ENCODE measurements around the gene ULBP1.
"Not testable (repeated sequence)": the region's sequence is repeated elsewhere in the genome, so short reads cannot be mapped to it uniquely, and the experiment has no call there.

ULBP1 gene
- total RNA-seq, result 1.1 to 1.9 reads per million in 2 donors

GRCh38 chr6:149963462-149964307 is at the start of gene ULBP1:
ULBP1 (plus strand) TSS chr6:149963943; CDS start chr6:149964050, 107 bp downstream.
- peak; percentile 50 to 79 (median 70) for DNase-seq

- no peak for DNase-seq
Observed at GRCh38 chr6:149915970-149916865, 47.5 kb upstream of the ULBP1 start.

GRCh38 chr6:149917679-149918078 is 46.1 kb upstream of the ULBP1 start:
- no peak for DNase-seq

- DNase-seq, result no peak
Observed at GRCh38 chr6:149918151-149918905, 45.4 kb upstream of the ULBP1 start.

- not testable (repeated sequence) for DNase-seq
Observed at GRCh38 chr6:149919126-149919833, 44.5 kb upstream of the ULBP1 start.

GRCh38 chr6:149919834-149920225 is 43.9 kb upstream of the ULBP1 start:
- DNase-seq, result no peak

- no peak for DNase-seq
Observed at GRCh38 chr6:149921361-149921760, 42.4 kb upstream of the ULBP1 start.

- DNase-seq, result not testable (repeated sequence)
Observed at GRCh38 chr6:149922091-149922490, 41.7 kb upstream of the ULBP1 start.

- peak; percentile 48 to 89 (median 73) for DNase-seq
Observed at GRCh38 chr6:149922642-149923326, 41.0 kb upstream of the ULBP1 start, which contains the start of gene RAET1G. RAET1G (minus strand) TSS chr6:149923121; CDS start chr6:149923010, 111 bp downstream.

- DNase-seq, result no peak
Observed at GRCh38 chr6:149923327-149923986, 40.3 kb upstream of the ULBP1 start.

- DNase-seq, result no peak
Observed at GRCh38 chr6:149924206-149924932, 39.4 kb upstream of the ULBP1 start.

- no peak for DNase-seq
Observed at GRCh38 chr6:149924933-149925252, 38.9 kb upstream of the ULBP1 start.

- no peak for DNase-seq
Observed at GRCh38 chr6:149925253-149925973, 38.3 kb upstream of the ULBP1 start.

- peak in 4 of 5 experiments; percentile 38 to 76 (median 60) for DNase-seq
Observed at GRCh38 chr6:149925974-149926777, 37.6 kb upstream of the ULBP1 start.

GRCh38 chr6:149927025-149927424 is 36.7 kb upstream of the ULBP1 start:
- not testable (repeated sequence) for DNase-seq

- DNase-seq, result no peak
Observed at GRCh38 chr6:149929422-149929821, 34.3 kb upstream of the ULBP1 start.

- DNase-seq, result no peak
Observed at GRCh38 chr6:149931501-149931900, 32.2 kb upstream of the ULBP1 start.

GRCh38 chr6:149933036-149933435 is 30.7 kb upstream of the ULBP1 start:
- DNase-seq, result no peak

GRCh38 chr6:149933461-149933860 is 30.3 kb upstream of the ULBP1 start:
- DNase-seq, result no peak

All from T-helper 2 cell (primary cell).